Gastroesophageal sphincter (tissue), 3 donors: Measurements from ENCODE around the gene CNTN2.

Source experiments
- CTCF ChIP-seq, 4 experiments: fragments of 200-600 bp in 2 of 4; fragments of 450-650 bp in 2 of 4; sonication (generic) in 1 of 4; IDR thresholded peaks; one replicate each; pipeline ENCODE4 v1.5.1; 2017 to 2019; ENCODE audit warnings: antibody characterized with exemption in 4 of 4, mild to moderate bottlenecking in 2 of 4, moderate library complexity in 2 of 4
- EP300 ChIP-seq: sonication (generic); formaldehyde crosslinking; IDR thresholded peaks from one replicate; pipeline ENCODE4 v1.6.1; 2017; ENCODE audit warnings: antibody characterized with exemption, mild to moderate bottlenecking
- POLR2A ChIP-seq, 2 donors: fragments of 450-650 bp; IDR thresholded peaks; one replicate each; pipeline ENCODE4 v1.6.1; 2017; ENCODE audit warnings: antibody characterized with exemption in 2 of 2, mild to moderate bottlenecking in 2 of 2, moderate library complexity in 1 of 2

GRCh38 chr1:205014783-205015182 is 28.2 kb upstream of the CNTN2 start:
- TF ChIP-seq CTCF (IDR thresholded peaks at IDR 0.05) (no peak), EP300 (no peak), POLR2A (IDR thresholded peaks at IDR 0.05) (no peak)
